Measurements from ENCODE around the gene SNX4. TPM values are rescaled to one million over a fixed set of nuclear protein-coding genes. Genes with fewer than 3 reads are reported as not detected.

SNX4 gene
- total RNA-seq, 1 donor from 2014 or later, result 41.0 TPM

DNA sequence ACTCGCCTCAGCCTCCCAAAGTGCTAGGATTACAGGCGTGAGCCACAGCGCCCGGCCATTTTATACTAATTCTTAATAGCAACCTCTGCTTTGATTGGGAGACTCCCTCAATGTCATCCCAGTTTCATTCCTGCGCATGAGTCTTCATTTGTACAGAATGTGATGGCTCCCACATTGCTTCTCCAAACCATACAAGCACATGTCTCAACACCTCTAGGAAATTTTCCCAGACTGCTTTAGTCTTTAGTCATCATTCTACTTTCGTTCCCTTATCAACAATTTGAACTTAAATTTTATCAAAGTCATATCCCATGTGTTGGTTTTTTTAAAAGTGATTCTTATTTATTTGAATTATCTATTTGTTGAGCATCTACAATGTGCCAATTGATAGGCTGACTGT is 58.1 kb downstream of the SNX4 start:
- no peaks in the 10 kb centered on the region for H3K4me1 Mint-ChIP-seq (ENCODE audit: low read depth)
- DNase-seq (ENCODE audit: low spot score), result no peak

DNA sequence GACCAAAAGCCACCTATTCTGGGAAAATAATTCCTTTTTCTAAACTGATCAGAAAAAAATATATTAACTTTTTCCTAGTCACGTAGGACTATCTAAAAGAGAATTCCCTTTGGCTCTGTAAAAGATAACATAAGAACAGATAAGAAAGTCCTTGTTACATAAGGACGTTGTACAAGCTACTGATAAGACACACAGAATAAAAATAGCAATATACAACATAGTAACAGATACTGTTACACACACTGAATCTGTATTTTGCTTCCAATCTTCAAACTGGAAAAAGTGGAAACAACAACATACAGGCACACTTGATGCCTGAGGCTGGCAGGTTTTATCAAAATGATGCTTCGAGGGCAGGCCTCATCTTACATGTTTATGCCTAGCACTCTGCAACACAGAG is 59.8 kb downstream of the SNX4 start:
- no peak overlapping the region for H3K27ac Mint-ChIP-seq (ENCODE audit: unreplicated experiment)
- H3K36me3 Mint-ChIP-seq (ENCODE audit: low read depth), result peaks cover 24% of the 10 kb centered on the region
- H3K9me3 Mint-ChIP-seq (ENCODE audit: low read depth), result no peaks in the 10 kb centered on the region
- TF ChIP-seq, protein P1, sequence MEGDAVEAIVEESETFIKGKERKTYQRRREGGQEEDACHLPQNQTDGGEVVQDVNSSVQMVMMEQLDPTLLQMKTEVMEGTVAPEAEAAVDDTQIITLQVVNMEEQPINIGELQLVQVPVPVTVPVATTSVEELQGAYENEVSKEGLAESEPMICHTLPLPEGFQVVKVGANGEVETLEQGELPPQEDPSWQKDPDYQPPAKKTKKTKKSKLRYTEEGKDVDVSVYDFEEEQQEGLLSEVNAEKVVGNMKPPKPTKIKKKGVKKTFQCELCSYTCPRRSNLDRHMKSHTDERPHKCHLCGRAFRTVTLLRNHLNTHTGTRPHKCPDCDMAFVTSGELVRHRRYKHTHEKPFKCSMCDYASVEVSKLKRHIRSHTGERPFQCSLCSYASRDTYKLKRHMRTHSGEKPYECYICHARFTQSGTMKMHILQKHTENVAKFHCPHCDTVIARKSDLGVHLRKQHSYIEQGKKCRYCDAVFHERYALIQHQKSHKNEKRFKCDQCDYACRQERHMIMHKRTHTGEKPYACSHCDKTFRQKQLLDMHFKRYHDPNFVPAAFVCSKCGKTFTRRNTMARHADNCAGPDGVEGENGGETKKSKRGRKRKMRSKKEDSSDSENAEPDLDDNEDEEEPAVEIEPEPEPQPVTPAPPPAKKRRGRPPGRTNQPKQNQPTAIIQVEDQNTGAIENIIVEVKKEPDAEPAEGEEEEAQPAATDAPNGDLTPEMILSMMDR (IDR thresholded peaks at IDR 0.05), result no peak
- H3K4me3 Mint-ChIP-seq (ENCODE audit: unreplicated experiment), result no peak overlapping the region
- H3K4me1 Mint-ChIP-seq (ENCODE audit: low read depth), result no peaks in the 10 kb centered on the region
- no peaks in the 10 kb centered on the region for H3K27me3 Mint-ChIP-seq (ENCODE audit: low read depth)
- DNase-seq (ENCODE audit: low spot score), result no peak

More for the DNA sequence above, 58.1 kb downstream of the SNX4 start:
- H3K27ac Mint-ChIP-seq (ENCODE audit: unreplicated experiment), result no peak overlapping the region
- TF ChIP-seq, protein P1 (IDR thresholded peaks at IDR 0.05), result no peak
- H3K27me3 Mint-ChIP-seq (ENCODE audit: low read depth), result no peaks in the 10 kb centered on the region
- H3K4me3 Mint-ChIP-seq (ENCODE audit: unreplicated experiment), result no peak overlapping the region
- peaks cover 21% of the 10 kb centered on the region for H3K36me3 Mint-ChIP-seq (ENCODE audit: low read depth)
- no peaks in the 10 kb centered on the region for H3K9me3 Mint-ChIP-seq (ENCODE audit: low read depth)

DNA sequence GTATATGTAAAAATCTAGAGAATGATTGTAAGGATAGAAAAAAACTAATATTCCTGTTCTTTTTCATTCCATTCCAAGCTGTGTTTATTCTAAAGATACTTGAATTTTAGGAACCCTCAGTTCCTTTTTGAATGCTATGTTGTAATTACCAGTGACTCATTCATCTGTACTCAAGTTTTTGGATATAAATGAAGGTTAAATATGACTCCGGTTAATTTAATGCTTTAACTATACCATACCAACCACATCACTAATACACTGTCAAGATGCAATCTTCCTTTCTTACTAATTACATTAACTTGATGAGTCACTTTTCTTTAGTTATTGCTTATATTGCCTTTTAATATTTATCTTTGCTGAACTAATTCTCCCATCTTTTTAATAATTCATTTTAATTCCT is 76.1 kb downstream of the SNX4 start:
- peaks cover 11% of the 10 kb centered on the region for H3K4me1 Mint-ChIP-seq (ENCODE audit: low read depth)
- no peak overlapping the region for H3K4me3 Mint-ChIP-seq (ENCODE audit: unreplicated experiment)
- no peaks in the 10 kb centered on the region for H3K27me3 Mint-ChIP-seq (ENCODE audit: low read depth)
- peaks cover 14% of the 10 kb centered on the region for H3K9me3 Mint-ChIP-seq (ENCODE audit: low read depth)
- peak overlapping the region; percentile 68 for H3K27ac Mint-ChIP-seq (ENCODE audit: unreplicated experiment)
- TF ChIP-seq, protein P1 (IDR thresholded peaks at IDR 0.05), result no peak
- DNase-seq (ENCODE audit: low spot score), result no peak
- H3K36me3 Mint-ChIP-seq (ENCODE audit: low read depth), result peaks cover 13% of the 10 kb centered on the region

DNA sequence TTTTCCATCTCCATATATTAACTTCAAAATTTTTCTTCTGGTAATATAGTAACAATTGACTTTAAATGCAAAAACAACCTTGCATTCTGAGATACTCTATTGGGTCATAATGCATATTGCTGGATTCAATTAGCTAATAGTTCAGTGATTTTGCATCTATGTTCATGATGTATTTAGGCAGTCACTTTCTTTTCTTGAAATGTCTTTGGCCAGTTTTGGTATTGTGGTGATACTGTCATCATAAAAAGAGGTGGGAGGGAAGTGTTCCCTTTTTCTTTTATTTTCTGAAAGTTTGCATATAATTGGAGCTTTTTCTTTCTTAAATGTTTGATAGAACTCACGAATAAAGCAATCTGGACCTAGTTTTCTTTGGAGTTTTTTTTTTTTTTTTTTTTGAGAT is 77.5 kb downstream of the SNX4 start:
- no peak for DNase-seq (ENCODE audit: low spot score)
- Mint-ChIP-seq H3K4me3 (ENCODE audit: unreplicated experiment) (no peak overlapping the region), H3K36me3 (ENCODE audit: low read depth) (peaks cover 12% of the 10 kb centered on the region), H3K9me3 (ENCODE audit: low read depth) (peaks cover 14% of the 10 kb centered on the region), H3K4me1 (ENCODE audit: low read depth) (peaks cover 11% of the 10 kb centered on the region), H3K27ac (ENCODE audit: unreplicated experiment) (no peak overlapping the region), H3K27me3 (ENCODE audit: low read depth) (no peaks in the 10 kb centered on the region)
- TF ChIP-seq, protein P1 (IDR thresholded peaks at IDR 0.05), result no peak

DNA sequence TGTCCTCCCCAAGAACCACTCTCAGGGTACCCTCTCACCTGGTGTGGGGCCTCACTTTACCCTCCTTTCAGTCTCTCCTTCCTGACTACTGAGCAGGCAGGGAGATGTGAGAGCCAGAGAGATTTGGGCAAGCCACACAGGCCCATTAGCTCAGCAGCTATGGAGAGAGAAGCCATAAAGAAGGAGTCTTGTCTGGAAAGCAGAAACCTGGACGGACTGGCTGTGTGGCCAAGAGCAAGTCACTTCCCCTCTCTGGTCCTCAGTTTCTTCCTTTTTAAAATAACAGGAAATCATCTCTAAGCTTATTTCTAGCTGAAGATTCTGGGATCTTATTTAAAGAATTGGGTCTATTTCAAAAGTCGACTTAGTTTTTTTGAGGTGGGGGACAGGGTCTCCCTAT is 79.0 kb downstream of the SNX4 start:
- H3K27me3 Mint-ChIP-seq (ENCODE audit: low read depth), result no peaks in the 10 kb centered on the region
- no peak overlapping the region for H3K27ac Mint-ChIP-seq (ENCODE audit: unreplicated experiment)
- peaks cover 11% of the 10 kb centered on the region for H3K9me3 Mint-ChIP-seq (ENCODE audit: low read depth)
- TF ChIP-seq, protein P1 (IDR thresholded peaks at IDR 0.05), result no peak
- H3K36me3 Mint-ChIP-seq (ENCODE audit: low read depth), result peaks cover 6% of the 10 kb centered on the region
- peaks cover 11% of the 10 kb centered on the region for H3K4me1 Mint-ChIP-seq (ENCODE audit: low read depth)
- DNase-seq (ENCODE audit: low spot score), result no peak
- H3K4me3 Mint-ChIP-seq (ENCODE audit: unreplicated experiment), result no peak overlapping the region
